SU-DHL-6 (cell line): Measurements from ENCODE around the gene EVC2.

ENCODE experiments used
- H2AFZ ChIP-seq: fragments of 200-600 bp; sonication (generic); 2 replicates; pipeline ENCODE4 v1.6.1; 2014; ENCODE audit warnings: low read depth, mild to moderate bottlenecking, moderate library complexity, mixed read lengths, antibody characterized with exemption, low read length; ENCODE audit not compliant: severe bottlenecking
- H3F3A ChIP-seq: fragments of 200-600 bp; shearing (Covaris generic); 2 replicates; pipeline ENCODE4 v1.6.0; 2016; ENCODE audit warnings: antibody characterized with exemption, mild to moderate bottlenecking; ENCODE audit not compliant: insufficient read depth
- H3K27ac ChIP-seq: fragments of 200-600 bp; sonication (generic); 2 replicates; pipeline ENCODE4 v1.5.1; 2016; ENCODE audit warnings: low read depth, mild to moderate bottlenecking, low read length, moderate library complexity, mixed read lengths
- H3K27me3 ChIP-seq: fragments of 200-600 bp; sonication (generic), shearing (Covaris generic); 2 replicates; pipeline ENCODE4 v1.6.0; 2014; ENCODE audit warnings: mild to moderate bottlenecking, low read length
- H3K36me3 ChIP-seq: fragments of 200-600 bp; sonication (generic); 2 replicates; pipeline ENCODE4 v1.6.1; 2014; ENCODE audit warnings: mild to moderate bottlenecking, low read length, mixed read lengths
- H3K4me2 ChIP-seq: fragments of 300-600, 200-600 bp; shearing (Covaris generic), sonication (generic); 2 replicates; pipeline ENCODE4 v1.6.0; 2014; ENCODE audit warnings: low read length, low read depth, mild to moderate bottlenecking; ENCODE audit not compliant: poor library complexity, severe bottlenecking
- H3K4me3 ChIP-seq: fragments of 200-600 bp; sonication (generic); 2 replicates; pipeline ENCODE4 v1.5.1; 2014; ENCODE audit warnings: antibody characterized with exemption, low read length, mild to moderate bottlenecking, mixed read lengths; ENCODE audit not compliant: insufficient read depth, poor library complexity, severe bottlenecking
- H3K79me2 ChIP-seq: fragments of 200-600 bp; sonication (generic); 2 replicates; pipeline ENCODE4 v1.6.1; 2014; ENCODE audit warnings: mild to moderate bottlenecking, low read length, moderate library complexity; ENCODE audit not compliant: insufficient read depth
- H3K9ac ChIP-seq: fragments of 200-600 bp; sonication (generic); 2 replicates; pipeline ENCODE4 v1.7.0; 2014; ENCODE audit warnings: mild to moderate bottlenecking, low read length
- H3K9me2 ChIP-seq: fragments of 200-600 bp; sonication (generic); replicated peaks from 2 replicates; pipeline ENCODE4 v1.6.1; 2014; ENCODE audit warnings: low read length; ENCODE audit not compliant: insufficient read depth
- H3K9me3 ChIP-seq: fragments of 200-600 bp; sonication (generic); 2 replicates; pipeline ENCODE4 v1.6.1; 2014; ENCODE audit warnings: low read length, mixed read lengths; ENCODE audit not compliant: insufficient read depth
- H4K20me1 ChIP-seq: fragments of 200-600 bp; sonication (generic); 2 replicates; pipeline ENCODE4 v1.6.1; 2014; ENCODE audit warnings: low read depth, mild to moderate bottlenecking, antibody characterized with exemption, low read length, moderate library complexity, mixed read lengths
- CTCF ChIP-seq: fragments of 200-600 bp; sonication (generic); IDR thresholded peaks from one replicate; pipeline ENCODE4 v1.5.1; 2017; ENCODE audit warnings: antibody characterized with exemption, mild to moderate bottlenecking, low read length, moderate library complexity; ENCODE audit not compliant: insufficient read depth, poor library complexity, severe bottlenecking
- EZH2phosphoT487 ChIP-seq: fragments of 200-600 bp; sonication (generic), shearing (Covaris generic); conservative IDR thresholded peaks from 2 replicates; pipeline ENCODE4 v1.6.1; 2018; ENCODE audit warnings: mild to moderate bottlenecking, antibody characterized with exemption, low read length, moderate library complexity, mixed read lengths

Gene EVC2

GRCh38 chr4:5750052-5750945, 41.9 kb upstream of the EVC2 start:
- Histone ChIP-seq H3K4me2 (no peak overlapping the region), H3K36me3 (no peaks in the 10 kb centered on the region), H3K79me2 (no peaks in the 10 kb centered on the region), H3K9me2 (no peaks in the 10 kb centered on the region), H4K20me1 (no peaks in the 10 kb centered on the region), H3K27me3 (no peaks in the 10 kb centered on the region), H3K9me3 (no peaks in the 10 kb centered on the region), H3K27ac (no peak overlapping the region), H2AFZ (no peak overlapping the region), H3K9ac (no peak overlapping the region), H3K4me3 (no peak overlapping the region), H3F3A (no peaks in the 10 kb centered on the region)
- TF ChIP-seq CTCF (no peak), EZH2phosphoT487 (no peak)

GRCh38 chr4:5749568-5749967, 41.2 kb upstream of the EVC2 start:
- TF ChIP-seq EZH2phosphoT487 (no peak), CTCF (no peak)
- Histone ChIP-seq H3K79me2 (no peaks in the 10 kb centered on the region), H3K36me3 (no peaks in the 10 kb centered on the region), H3K9ac (no peak overlapping the region), H2AFZ (no peak overlapping the region), H3F3A (no peaks in the 10 kb centered on the region), H3K27me3 (no peaks in the 10 kb centered on the region), H3K9me2 (no peaks in the 10 kb centered on the region), H3K9me3 (no peaks in the 10 kb centered on the region), H4K20me1 (no peaks in the 10 kb centered on the region), H3K4me3 (no peak overlapping the region), H3K27ac (no peak overlapping the region), H3K4me2 (no peak overlapping the region)

GRCh38 chr4:5747738-5748375, 39.5 kb upstream of the EVC2 start:
- Histone ChIP-seq H3K4me2 (no peak overlapping the region), H3K9me3 (no peaks in the 10 kb centered on the region), H3K27me3 (no peaks in the 10 kb centered on the region), H3K4me3 (no peak overlapping the region), H3K9me2 (no peaks in the 10 kb centered on the region), H3K79me2 (no peaks in the 10 kb centered on the region), H3F3A (no peaks in the 10 kb centered on the region), H3K36me3 (no peaks in the 10 kb centered on the region), H3K9ac (no peak overlapping the region), H4K20me1 (no peaks in the 10 kb centered on the region), H2AFZ (no peak overlapping the region), H3K27ac (no peak overlapping the region)
- TF ChIP-seq CTCF (no peak), EZH2phosphoT487 (no peak)
